GM19438 (cell line): ENCODE results near the gene C16orf95.
"Not testable (repeated sequence)": the region's sequence is repeated elsewhere in the genome, so short reads cannot be mapped to it uniquely, and the experiment has no call there.

Experiments
- ATAC-seq: cut with Tn5 transposase; IDR thresholded peaks from one replicate; pipeline ENCODE4 v1.9.1; 2021; ENCODE audit warnings: low read depth; ENCODE audit not compliant: unreplicated experiment

C16orf95 gene

GRCh38 chr16:87347932-87348615 lies 30.9 kb upstream of the C16orf95 start:
- no peak for ATAC-seq

GRCh38 chr16:87346517-87347060 lies 29.4 kb upstream of the C16orf95 start:
- ATAC-seq, result no peak

GRCh38 chr16:87345726-87346424 lies 28.7 kb upstream of the C16orf95 start:
- ATAC-seq, result no peak

GRCh38 chr16:87344931-87345631 lies 27.9 kb upstream of the C16orf95 start:
- peak; percentile 85 for ATAC-seq

- no peak for ATAC-seq
Observed at GRCh38 chr16:87344165-87344930, 27.2 kb upstream of the C16orf95 start.

- ATAC-seq, result no peak
Observed at GRCh38 chr16:87343753-87344050, 26.5 kb upstream of the C16orf95 start.

- no peak for ATAC-seq
Observed at GRCh38 chr16:87342978-87343752, 26.0 kb upstream of the C16orf95 start.

GRCh38 chr16:87342504-87342903 lies 25.3 kb upstream of the C16orf95 start:
- ATAC-seq, result no peak

- ATAC-seq, result no peak
Observed at GRCh38 chr16:87340198-87340597, 23.0 kb upstream of the C16orf95 start.

- not testable (repeated sequence) for ATAC-seq
Observed at GRCh38 chr16:87339724-87340105, 22.5 kb upstream of the C16orf95 start.

- no peak for ATAC-seq
Observed at GRCh38 chr16:87339086-87339723, 22.0 kb upstream of the C16orf95 start.

GRCh38 chr16:87338155-87338765 lies 21.1 kb upstream of the C16orf95 start:
- ATAC-seq, result no peak

GRCh38 chr16:87337262-87337771 lies 20.1 kb upstream of the C16orf95 start:
- no peak for ATAC-seq

GRCh38 chr16:87336434-87337240 lies 19.4 kb upstream of the C16orf95 start:
- ATAC-seq, result no peak

GRCh38 chr16:87335625-87336433 lies 18.6 kb upstream of the C16orf95 start:
- no peak for ATAC-seq

- ATAC-seq, result no peak
Observed at GRCh38 chr16:87334651-87335624, 17.7 kb upstream of the C16orf95 start.
